ENCODE results near the gene VSIG1.

Gene VSIG1

DNA sequence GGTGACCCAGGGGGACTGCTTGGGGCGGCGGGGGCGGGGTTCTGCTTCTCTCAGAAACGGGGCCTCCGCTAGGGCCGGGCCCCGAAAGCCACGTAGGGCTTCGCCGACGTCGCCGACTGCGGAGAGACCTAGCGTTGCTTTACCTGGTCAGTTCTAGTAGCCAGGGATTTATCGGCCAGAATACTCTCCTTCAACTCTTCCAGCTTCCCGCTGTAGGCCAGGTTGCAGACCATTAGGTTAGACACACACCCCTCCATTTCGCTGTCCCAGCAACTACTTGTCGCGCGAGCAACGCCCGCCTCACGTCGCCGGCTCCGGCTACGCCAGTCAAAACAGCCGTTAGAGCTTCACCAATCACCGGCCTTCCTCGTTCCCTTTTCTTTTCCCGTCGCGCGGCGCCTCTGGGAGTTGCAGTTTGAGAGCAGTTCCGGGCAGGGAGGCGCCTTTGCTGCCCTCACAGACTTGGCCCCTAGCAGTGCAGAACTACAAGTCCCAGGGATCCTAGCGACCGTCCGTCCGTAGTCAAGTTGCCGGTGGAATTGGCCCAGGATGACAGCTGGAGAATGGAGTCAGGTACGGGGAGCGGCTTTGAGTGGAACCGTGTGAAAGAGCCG, 46.5 kb downstream of the VSIG1 start, which contains the start of the genes ATG4A and PSMD10:
TSS of gene ATG4A (plus strand) at position 515 of the 614 bp plus-strand sequence. CDS start at position 564, 49 bp downstream.
TSS of gene PSMD10 (minus strand) at position 279 of the 614 bp plus-strand sequence. CDS start at position 257, 22 bp downstream.
- H3K27ac Mint-ChIP-seq = no peak within 1 kb of the TSS

DNA sequence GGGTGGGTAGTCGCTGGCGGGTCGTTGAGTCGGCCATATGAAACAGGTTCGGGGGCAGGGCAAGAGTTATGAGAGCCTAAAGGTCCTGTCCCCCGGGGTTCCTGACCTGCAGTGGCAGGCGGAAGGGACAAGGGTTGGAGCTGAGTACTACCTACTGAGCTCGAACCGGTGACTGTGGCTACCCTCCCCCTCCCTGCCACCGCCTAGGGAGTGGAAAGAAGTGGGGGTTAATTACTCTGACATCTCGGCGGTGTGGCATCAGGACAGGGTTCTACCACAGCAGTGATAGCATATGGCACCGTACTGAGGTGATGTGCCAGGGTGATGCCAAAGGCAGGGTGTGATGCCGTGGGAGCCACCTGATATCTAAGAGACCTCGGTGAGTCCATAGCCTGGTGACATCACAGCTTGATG, 47.0 kb downstream of the VSIG1 start:
- Mint-ChIP-seq H3K27me3 (no peaks in the 10 kb centered on the region), H3K4me1 (ENCODE audit: low read depth) (peaks cover 25% of the 10 kb centered on the region), H3K9me3 (no peaks in the 10 kb centered on the region), H3K4me3 (no peak overlapping the region), H3K36me3 (ENCODE audit: low read depth) (peaks cover 4% of the 10 kb centered on the region), H3K27ac (no peak overlapping the region)

More for the DNA sequence above, 46.5 kb downstream of the VSIG1 start, which contains the start of the genes ATG4A and PSMD10:
- H3K4me3 Mint-ChIP-seq = no peak within 1 kb of the TSS
- peaks cover 25% of the 10 kb centered on the region for H3K4me1 Mint-ChIP-seq (ENCODE audit: low read depth)
- no peaks in the 10 kb centered on the region for H3K27me3 Mint-ChIP-seq
- no peaks in the 10 kb centered on the region for H3K9me3 Mint-ChIP-seq
- H3K36me3 Mint-ChIP-seq (ENCODE audit: low read depth) = peaks cover 4% of the 10 kb centered on the region

DNA sequence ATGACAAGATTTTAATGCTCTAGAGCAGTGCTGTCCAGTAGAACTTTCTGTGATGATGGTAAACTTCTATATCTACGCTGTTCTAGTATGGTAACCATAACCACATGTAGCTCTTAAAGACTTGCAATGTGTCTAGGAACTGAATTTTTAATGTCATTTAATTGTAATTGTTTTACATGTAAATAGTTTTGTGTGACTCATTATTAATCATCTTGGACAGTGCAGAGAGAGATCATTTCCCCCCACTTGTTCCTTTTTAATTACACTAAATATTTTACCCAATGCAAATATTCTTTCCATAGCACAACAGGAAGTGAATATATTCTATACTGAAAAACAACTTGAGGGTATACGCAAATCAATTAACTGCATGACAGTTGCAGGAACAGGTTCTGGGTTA, 52.5 kb downstream of the VSIG1 start:
- Mint-ChIP-seq H3K4me3 (no peak overlapping the region), H3K9me3 (no peaks in the 10 kb centered on the region), H3K27me3 (no peaks in the 10 kb centered on the region), H3K36me3 (ENCODE audit: low read depth) (no peaks in the 10 kb centered on the region), H3K4me1 (ENCODE audit: low read depth) (peaks cover 8% of the 10 kb centered on the region), H3K27ac (no peak overlapping the region)

DNA sequence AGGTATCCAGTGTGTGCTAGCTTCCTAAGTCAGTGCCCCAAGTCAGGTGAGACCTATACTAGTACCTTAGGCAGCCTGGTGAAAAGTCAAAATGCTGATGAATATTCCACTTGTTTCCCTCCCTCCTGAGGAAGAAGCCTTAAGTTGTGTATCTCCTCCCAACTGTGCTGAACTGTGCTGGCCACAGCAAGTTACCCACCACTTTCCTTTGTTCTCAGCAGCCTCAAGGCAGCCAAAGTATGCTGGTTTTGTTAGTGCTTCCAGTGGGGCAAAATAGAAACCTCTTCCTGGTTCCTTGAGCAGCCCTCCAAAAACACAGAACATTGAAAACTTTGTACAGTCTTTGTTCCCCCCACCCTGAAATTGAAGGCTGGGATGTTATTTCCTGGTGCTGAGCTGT, 60.6 kb downstream of the VSIG1 start:
- H3K36me3 Mint-ChIP-seq (ENCODE audit: low read depth) = peaks cover 17% of the 10 kb centered on the region
- no peak overlapping the region for H3K27ac Mint-ChIP-seq
- H3K9me3 Mint-ChIP-seq = no peaks in the 10 kb centered on the region
- H3K4me1 Mint-ChIP-seq (ENCODE audit: low read depth) = no peaks in the 10 kb centered on the region
- no peak overlapping the region for H3K4me3 Mint-ChIP-seq
- H3K27me3 Mint-ChIP-seq = no peaks in the 10 kb centered on the region

DNA sequence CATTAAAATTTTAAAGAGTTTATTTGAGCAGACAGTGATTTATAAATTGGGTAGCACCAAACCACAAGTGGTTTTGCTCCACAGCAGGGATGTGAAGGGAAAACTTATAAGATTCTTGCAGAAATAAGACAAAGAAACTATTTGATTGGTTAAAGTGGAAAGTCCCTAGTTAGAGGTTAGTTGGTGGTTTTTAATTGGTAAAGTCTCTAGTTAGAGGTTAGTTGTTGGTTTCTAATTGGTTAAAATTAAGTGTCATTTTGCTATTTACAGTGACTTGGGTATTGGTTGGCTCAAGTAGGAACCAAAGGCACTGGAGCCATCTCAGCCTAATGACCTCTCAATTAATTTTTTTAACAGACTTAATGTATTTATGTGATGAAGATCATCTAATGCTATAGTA, 69.7 kb downstream of the VSIG1 start:
- no peak overlapping the region for H3K27ac Mint-ChIP-seq
- peaks cover 7% of the 10 kb centered on the region for H3K4me1 Mint-ChIP-seq (ENCODE audit: low read depth)
- no peak overlapping the region for H3K4me3 Mint-ChIP-seq
- peaks cover 4% of the 10 kb centered on the region for H3K36me3 Mint-ChIP-seq (ENCODE audit: low read depth)
- no peaks in the 10 kb centered on the region for H3K27me3 Mint-ChIP-seq
- H3K9me3 Mint-ChIP-seq = no peaks in the 10 kb centered on the region

DNA sequence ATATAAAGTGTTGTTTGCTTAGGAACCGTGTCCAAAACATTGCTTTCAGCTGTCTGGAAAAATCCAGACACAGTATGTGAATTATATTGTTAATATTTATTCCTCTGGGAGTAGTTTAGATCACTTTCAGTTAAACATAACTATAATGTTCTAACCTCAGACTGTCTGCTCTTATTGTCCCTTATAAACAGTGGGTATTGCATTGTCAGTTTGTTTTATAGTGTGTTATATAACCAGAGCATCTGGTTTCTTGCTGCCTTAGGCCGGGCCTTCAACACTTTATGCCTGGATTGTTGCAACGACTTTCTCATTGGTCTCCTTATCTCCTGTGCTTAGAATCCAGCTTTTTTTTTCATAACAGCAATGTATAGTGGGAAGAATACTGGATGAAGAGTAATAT, 73.1 kb downstream of the VSIG1 start:
- no peaks in the 10 kb centered on the region for H3K27me3 Mint-ChIP-seq
- H3K36me3 Mint-ChIP-seq (ENCODE audit: low read depth) = peaks cover 4% of the 10 kb centered on the region
- H3K4me1 Mint-ChIP-seq (ENCODE audit: low read depth) = peaks cover 7% of the 10 kb centered on the region
- no peaks in the 10 kb centered on the region for H3K9me3 Mint-ChIP-seq
- H3K4me3 Mint-ChIP-seq = no peak overlapping the region
- H3K27ac Mint-ChIP-seq = no peak overlapping the region

DNA sequence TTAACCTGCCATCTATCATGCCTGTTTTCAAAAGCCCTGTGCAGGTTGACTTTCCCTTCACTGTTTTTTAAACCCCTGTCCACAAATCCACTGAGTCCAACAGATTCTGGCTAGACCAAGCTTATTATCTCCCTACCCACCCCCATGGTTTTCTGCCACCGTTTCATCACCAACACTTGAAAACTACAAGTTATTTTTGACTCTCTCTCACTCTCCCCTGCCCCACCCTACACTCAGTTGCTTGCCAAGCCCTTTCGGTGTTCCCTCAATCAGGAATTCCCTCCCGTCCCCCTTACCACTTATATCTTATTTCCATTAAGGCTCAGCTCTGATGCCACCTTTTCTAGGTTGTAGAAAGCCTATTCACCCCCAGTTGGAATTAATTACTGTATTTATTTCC, 76.4 kb downstream of the VSIG1 start:
- Mint-ChIP-seq H3K4me1 (ENCODE audit: low read depth) (no peaks in the 10 kb centered on the region), H3K27me3 (no peaks in the 10 kb centered on the region)

DNA sequence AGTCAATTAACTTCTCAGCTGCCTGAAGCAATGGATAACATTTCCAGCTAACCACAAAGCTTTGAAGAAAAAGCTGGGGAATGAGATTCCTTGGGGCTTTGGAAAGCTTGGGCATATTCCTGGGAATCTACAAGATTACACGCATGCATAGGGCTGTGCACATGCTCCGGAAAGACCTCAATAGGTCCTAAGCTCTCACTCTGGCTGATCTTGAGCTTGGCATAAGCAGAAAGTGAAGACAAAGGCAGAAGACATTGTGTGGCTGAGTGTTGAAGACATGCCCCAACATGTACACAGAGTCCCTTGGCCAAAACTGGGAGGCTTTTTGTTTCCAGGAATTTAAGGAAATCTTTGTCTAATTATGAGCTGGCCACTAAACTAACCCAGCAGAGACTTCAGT, 77.9 kb downstream of the VSIG1 start:
- Mint-ChIP-seq H3K27me3 (no peaks in the 10 kb centered on the region), H3K4me3 (no peak overlapping the region), H3K27ac (no peak overlapping the region), H3K9me3 (no peaks in the 10 kb centered on the region), H3K4me1 (ENCODE audit: low read depth) (no peaks in the 10 kb centered on the region), H3K36me3 (ENCODE audit: low read depth) (peaks cover 4% of the 10 kb centered on the region)

More for the DNA sequence above, 76.4 kb downstream of the VSIG1 start:
- no peak overlapping the region for H3K4me3 Mint-ChIP-seq
- no peak overlapping the region for H3K27ac Mint-ChIP-seq
- H3K36me3 Mint-ChIP-seq (ENCODE audit: low read depth) = no peaks in the 10 kb centered on the region
- H3K9me3 Mint-ChIP-seq = no peaks in the 10 kb centered on the region

DNA sequence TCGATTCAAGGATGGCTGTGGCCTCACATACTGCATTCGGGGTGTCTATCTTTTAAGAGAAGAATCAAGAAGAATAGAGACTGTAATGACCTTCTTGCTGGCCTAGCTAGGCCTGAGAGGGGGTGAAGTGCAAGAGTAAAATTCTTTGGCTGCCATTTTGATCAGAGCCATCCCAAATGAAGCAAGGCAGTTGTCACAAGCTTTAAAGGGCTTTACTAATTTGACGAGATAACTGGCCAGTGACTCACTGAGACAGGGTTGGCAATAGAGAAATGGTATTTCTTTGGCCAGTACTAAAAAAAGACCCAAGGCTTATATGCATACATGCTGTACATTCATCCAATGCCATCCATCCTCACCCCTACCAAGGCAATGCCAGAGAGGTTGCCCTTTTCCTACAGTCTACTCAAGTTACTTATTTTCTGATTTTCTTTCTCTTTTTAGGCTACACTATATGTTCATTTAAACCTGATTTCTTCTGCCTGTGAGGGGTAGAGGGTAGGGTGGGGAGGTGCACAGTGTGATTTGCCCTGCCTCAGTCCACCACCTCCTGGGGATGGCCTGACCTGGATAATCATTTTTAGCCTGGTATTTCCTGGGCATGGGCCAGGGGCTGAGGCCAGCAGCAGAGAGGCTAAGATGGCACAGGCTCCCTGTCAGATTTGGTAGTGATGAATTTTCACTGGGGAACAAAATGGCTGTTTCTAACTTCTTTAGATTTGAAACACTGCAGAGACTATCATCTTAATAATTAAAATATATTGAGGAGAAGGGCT, 78.9 kb downstream of the VSIG1 start:
- H3K27me3 Mint-ChIP-seq = no peaks in the 10 kb centered on the region
- no peaks in the 10 kb centered on the region for H3K9me3 Mint-ChIP-seq
- no peak overlapping the region for H3K4me3 Mint-ChIP-seq
- H3K4me1 Mint-ChIP-seq (ENCODE audit: low read depth) = no peaks in the 10 kb centered on the region
- peaks cover 8% of the 10 kb centered on the region for H3K36me3 Mint-ChIP-seq (ENCODE audit: low read depth)
- no peak overlapping the region for H3K27ac Mint-ChIP-seq

DNA sequence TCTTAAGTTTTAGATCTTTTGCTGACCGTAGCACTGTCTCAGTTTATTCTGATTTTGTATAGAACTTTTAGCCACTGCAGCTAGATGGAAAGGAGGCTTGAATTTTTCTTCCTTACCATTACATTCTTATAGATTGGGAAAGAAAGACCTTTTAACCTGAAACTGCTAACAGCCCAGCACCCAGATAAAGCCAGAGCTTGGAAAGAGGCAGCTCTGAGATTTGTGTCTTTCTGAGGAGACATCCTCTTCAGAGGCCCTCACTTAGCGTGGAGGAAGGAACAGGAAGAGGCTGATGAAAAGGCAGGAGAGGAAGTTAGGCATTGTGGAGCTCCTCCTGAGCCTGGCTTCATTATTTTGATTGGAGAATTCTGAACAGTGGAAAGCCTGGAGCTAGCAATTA, 81.8 kb downstream of the VSIG1 start:
- H3K27me3 Mint-ChIP-seq = no peaks in the 10 kb centered on the region
- no peaks in the 10 kb centered on the region for H3K4me1 Mint-ChIP-seq (ENCODE audit: low read depth)
- H3K36me3 Mint-ChIP-seq (ENCODE audit: low read depth) = peaks cover 12% of the 10 kb centered on the region
- H3K9me3 Mint-ChIP-seq = no peaks in the 10 kb centered on the region
- no peak overlapping the region for H3K4me3 Mint-ChIP-seq
- no peak overlapping the region for H3K27ac Mint-ChIP-seq

DNA sequence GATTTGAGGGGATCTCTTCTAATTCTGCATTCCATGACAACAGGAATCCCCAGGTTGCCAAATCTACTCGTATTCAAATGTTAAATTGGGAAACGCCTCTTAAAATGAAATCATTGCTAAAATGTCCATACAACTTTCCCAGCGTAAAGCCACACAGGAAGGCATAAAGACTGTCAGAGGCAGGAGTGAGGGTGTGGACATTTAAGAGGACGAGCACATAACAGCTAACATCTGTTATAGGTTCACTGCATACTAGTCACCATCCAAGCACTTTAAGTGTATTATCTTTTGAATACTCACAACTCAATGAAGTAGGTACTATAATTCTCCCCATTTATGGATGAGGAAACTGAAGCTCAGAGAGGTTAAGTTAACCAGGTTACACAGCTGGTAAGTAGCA, 82.3 kb downstream of the VSIG1 start:
- H3K9me3 Mint-ChIP-seq = no peaks in the 10 kb centered on the region
- no peaks in the 10 kb centered on the region for H3K27me3 Mint-ChIP-seq
- peaks cover 14% of the 10 kb centered on the region for H3K36me3 Mint-ChIP-seq (ENCODE audit: low read depth)
- H3K4me1 Mint-ChIP-seq (ENCODE audit: low read depth) = no peaks in the 10 kb centered on the region
- H3K27ac Mint-ChIP-seq = no peak overlapping the region
- H3K4me3 Mint-ChIP-seq = no peak overlapping the region
